ENCODE results near the gene SMIM35.
A peak's percentile ranks its signal among the peaks of the same experiment; 100 is the strongest.

The SMIM35 gene

GRCh38 chr11:118078911-118079411 is 7.8 kb downstream of the SMIM35 start:
- Histone ChIP-seq H3K9me3 (ENCODE audit: insufficient read depth, low read length) (no peaks in the 10 kb centered on the region), H3K36me3 (replicated peaks; ENCODE audit: low read depth, low read length) (no peaks in the 10 kb centered on the region), H3K27ac (ENCODE audit: low read length) (no peak overlapping the region), H3K79me2 (ENCODE audit: low read length) (no peaks in the 10 kb centered on the region), H4K20me1 (ENCODE audit: insufficient read depth, low read length) (no peaks in the 10 kb centered on the region), H3K9ac (ENCODE audit: low read length) (no peak overlapping the region), H2AFZ (ENCODE audit: low read depth, low read length) (no peak overlapping the region), H3K4me2 (ENCODE audit: low read length) (no peak overlapping the region), H3K4me1 (ENCODE audit: low read length) (peaks cover 20% of the 10 kb centered on the region), H3K27me3 (ENCODE audit: low read depth, low read length) (peaks cover 16% of the 10 kb centered on the region), H3K4me3 (ENCODE audit: low read length) (no peak overlapping the region)
- no peak for TF ChIP-seq CTCF (IDR thresholded peaks at IDR 0.05; ENCODE audit: low read depth, low read length)
- no peak for TF ChIP-seq EZH2phosphoT487 (IDR thresholded peaks at IDR 0.05; ENCODE audit: low read depth)

GRCh38 chr11:118076754-118077281 is 9.9 kb downstream of the SMIM35 start, which contains the start of gene TMPRSS4:
TMPRSS4 (plus strand) TSS chr11:118077078; CDS start chr11:118077303, 225 bp downstream.
- Histone ChIP-seq H3K9me3 (ENCODE audit: insufficient read depth, low read length) (no peaks in the 10 kb centered on the region), H3K27ac (ENCODE audit: low read length) (no peak within 1 kb of the TSS), H3K79me2 (ENCODE audit: low read length) (no peaks in the 10 kb centered on the region), H3K4me2 (ENCODE audit: low read length) (no peak within 1 kb of the TSS), H4K20me1 (ENCODE audit: insufficient read depth, low read length) (no peaks in the 10 kb centered on the region), H3K36me3 (replicated peaks; ENCODE audit: low read depth, low read length) (no peaks in the 10 kb centered on the region), H3K9ac (ENCODE audit: low read length) (no peak within 1 kb of the TSS), H3K4me1 (ENCODE audit: low read length) (peaks cover 25% of the 10 kb centered on the region), H3K4me3 (ENCODE audit: low read length) (no peak within 1 kb of the TSS), H2AFZ (ENCODE audit: low read depth, low read length) (no peak within 1 kb of the TSS), H3K27me3 (ENCODE audit: low read depth, low read length) (peaks cover 16% of the 10 kb centered on the region)
- TF ChIP-seq CTCF (IDR thresholded peaks at IDR 0.05; ENCODE audit: low read depth, low read length) (no peak), EZH2phosphoT487 (IDR thresholded peaks at IDR 0.05; ENCODE audit: low read depth) (no peak)

GRCh38 chr11:118074785-118075184 is 12.0 kb downstream of the SMIM35 start:
- H3K27ac ChIP-seq (ENCODE audit: low read length): no peak overlapping the region
- H3K9ac ChIP-seq (ENCODE audit: low read length): no peak overlapping the region
- H4K20me1 ChIP-seq (ENCODE audit: insufficient read depth, low read length): no peaks in the 10 kb centered on the region
- no peak for TF ChIP-seq EZH2phosphoT487 (IDR thresholded peaks at IDR 0.05; ENCODE audit: low read depth)
- TF ChIP-seq CTCF (IDR thresholded peaks at IDR 0.05; ENCODE audit: low read depth, low read length): no peak
- no peaks in the 10 kb centered on the region for H3K36me3 ChIP-seq (replicated peaks; ENCODE audit: low read depth, low read length)
- no peaks in the 10 kb centered on the region for H3K79me2 ChIP-seq (ENCODE audit: low read length)
- H3K9me3 ChIP-seq (ENCODE audit: insufficient read depth, low read length): no peaks in the 10 kb centered on the region
- H3K4me3 ChIP-seq (ENCODE audit: low read length): no peak overlapping the region
- H3K4me1 ChIP-seq (ENCODE audit: low read length): peaks cover 25% of the 10 kb centered on the region
- peaks cover 16% of the 10 kb centered on the region for H3K27me3 ChIP-seq (ENCODE audit: low read depth, low read length)
- H3K4me2 ChIP-seq (ENCODE audit: low read length): peak overlapping the region; percentile 43
- no peak overlapping the region for H2AFZ ChIP-seq (ENCODE audit: low read depth, low read length)

- Histone ChIP-seq H2AFZ (ENCODE audit: low read depth, low read length) (no peak overlapping the region), H3K27ac (ENCODE audit: low read length) (no peak overlapping the region; the same call in 1 of the 2 replicates), H3K9me3 (ENCODE audit: insufficient read depth, low read length) (no peaks in the 10 kb centered on the region), H3K4me2 (ENCODE audit: low read length) (peak overlapping the region; percentile 43), H3K27me3 (ENCODE audit: low read depth, low read length) (peaks cover 16% of the 10 kb centered on the region), H3K9ac (ENCODE audit: low read length) (no peak overlapping the region), H3K4me3 (ENCODE audit: low read length) (no peak overlapping the region), H3K36me3 (replicated peaks; ENCODE audit: low read depth, low read length) (no peaks in the 10 kb centered on the region), H4K20me1 (ENCODE audit: insufficient read depth, low read length) (no peaks in the 10 kb centered on the region), H3K79me2 (ENCODE audit: low read length) (no peaks in the 10 kb centered on the region), H3K4me1 (ENCODE audit: low read length) (peaks cover 25% of the 10 kb centered on the region)
- TF ChIP-seq EZH2phosphoT487 (IDR thresholded peaks at IDR 0.05; ENCODE audit: low read depth): no peak
- no peak for TF ChIP-seq CTCF (IDR thresholded peaks at IDR 0.05; ENCODE audit: low read depth, low read length)
These were observed 12.6 kb downstream of the SMIM35 start for GRCh38 chr11:118074091-118074685.
